ENCODE data around the gene ZCRB1.

ZCRB1 gene

DNA sequence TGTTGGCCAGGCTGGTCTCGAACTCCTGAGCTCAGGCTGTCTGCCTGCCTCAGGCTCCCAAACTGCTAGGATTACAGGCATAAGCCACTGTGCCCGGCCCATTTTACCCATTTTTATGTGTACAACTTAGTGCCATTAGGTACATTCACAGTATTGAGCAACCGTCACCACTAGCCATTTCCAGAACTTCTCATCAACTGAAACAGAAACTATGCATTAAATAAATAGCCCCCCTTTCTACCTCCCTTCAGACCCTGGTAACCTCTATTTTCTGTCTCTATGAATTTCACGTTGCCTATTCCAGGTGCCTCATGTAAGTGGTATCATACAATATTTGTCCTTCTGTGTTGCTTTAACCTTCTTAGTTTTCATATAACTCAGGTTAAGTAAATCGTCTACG lies 15.9 kb downstream of the ZCRB1 start:
- TF ChIP-seq CTCF (IDR thresholded peaks at IDR 0.05; ENCODE audit: extremely low read depth, insufficient read depth, missing control alignments): no peak
- in situ Hi-C loops (cut with MboI; ENCODE audit: low pct_unique_long_range_greater_than_20kb, low sequenced_read_pairs, unreplicated experiment): no loop called here
- no peak for DNase-seq (ENCODE audit: low spot score)

DNA sequence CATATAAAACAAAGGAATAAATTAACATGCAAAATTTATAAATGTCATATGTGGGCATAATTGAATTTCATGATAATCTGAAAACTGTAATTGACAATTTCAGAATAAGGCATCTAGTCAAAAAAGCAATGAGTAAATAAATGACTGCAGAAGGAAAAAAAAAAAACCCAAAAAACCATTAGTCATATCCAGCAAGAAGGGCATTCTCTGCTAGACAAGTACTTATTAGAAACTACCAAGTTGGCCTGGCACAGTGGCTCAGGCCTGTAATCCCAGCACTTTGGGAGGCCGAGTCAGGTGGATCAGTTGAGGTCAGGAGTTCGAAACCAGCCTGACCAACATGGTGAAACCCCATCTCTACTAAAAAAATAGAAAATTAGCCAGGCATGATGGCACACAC lies 17.5 kb downstream of the ZCRB1 start:
- in situ Hi-C loops (cut with MboI; ENCODE audit: low pct_unique_long_range_greater_than_20kb, low sequenced_read_pairs, unreplicated experiment): no loop called here
- no peak for TF ChIP-seq CTCF (IDR thresholded peaks at IDR 0.05; ENCODE audit: extremely low read depth, insufficient read depth, missing control alignments)
- DNase-seq (ENCODE audit: low spot score): no peak

- TF ChIP-seq CTCF (IDR thresholded peaks at IDR 0.05; ENCODE audit: extremely low read depth, insufficient read depth, missing control alignments): no peak
- no peak for DNase-seq (ENCODE audit: low spot score)
- in situ Hi-C loops (cut with MboI; ENCODE audit: low pct_unique_long_range_greater_than_20kb, low sequenced_read_pairs, unreplicated experiment): no loop called here
Measured at GRCh38 chr12:42306297-42306696, 19.6 kb downstream of the ZCRB1 start.

DNA sequence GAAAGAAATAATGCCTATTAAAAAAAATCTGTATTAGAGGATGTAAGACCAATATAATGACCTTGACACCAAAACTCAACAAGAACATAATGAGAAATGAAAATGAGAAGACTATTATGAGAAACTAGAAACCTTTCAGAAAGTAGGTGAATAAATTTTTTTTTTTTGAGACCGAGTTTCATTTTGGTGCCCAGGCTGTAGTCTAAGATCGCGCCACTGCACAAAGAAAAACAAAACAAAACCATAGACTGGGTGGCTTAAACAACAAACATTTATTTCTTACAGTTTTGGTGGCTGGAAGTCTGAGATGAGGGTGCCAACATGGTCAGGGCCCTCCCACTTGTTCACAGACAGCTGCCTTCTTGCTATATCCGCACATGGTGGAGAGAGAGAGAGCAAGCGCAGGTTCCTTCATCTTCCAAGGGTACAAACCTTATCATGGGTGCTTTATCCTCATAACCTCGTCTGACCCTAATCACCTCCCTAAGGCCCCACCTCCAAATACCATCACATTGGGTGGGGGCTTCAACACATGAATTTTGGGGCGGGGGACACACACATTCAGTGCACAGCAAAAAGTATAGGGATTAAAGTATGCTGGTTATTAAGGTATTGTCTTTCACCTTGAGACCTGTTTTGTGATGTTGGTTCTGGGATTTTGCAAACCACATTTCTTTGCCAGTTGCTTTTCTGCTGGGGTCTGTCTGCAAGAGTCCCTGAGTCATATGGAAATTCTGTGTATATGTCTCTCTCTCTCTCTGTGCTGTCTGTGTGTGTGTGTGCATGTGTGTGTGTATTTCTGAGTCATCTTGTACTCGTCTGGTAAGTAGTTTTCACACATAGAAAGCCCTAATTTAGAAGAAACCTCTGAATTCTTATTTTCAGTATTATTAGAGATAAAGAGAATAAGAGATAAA lies 26.2 kb downstream of the ZCRB1 start:
- in situ Hi-C loops (cut with MboI; ENCODE audit: low pct_unique_long_range_greater_than_20kb, low sequenced_read_pairs, unreplicated experiment): no loop called here
- TF ChIP-seq CTCF (IDR thresholded peaks at IDR 0.05; ENCODE audit: extremely low read depth, insufficient read depth, missing control alignments): no peak
- peak; percentile 63 for DNase-seq (ENCODE audit: low spot score)

GRCh38 chr12:42298887-42299286 lies 27.0 kb downstream of the ZCRB1 start:
- in situ Hi-C loops (cut with MboI; ENCODE audit: low pct_unique_long_range_greater_than_20kb, low sequenced_read_pairs, unreplicated experiment): no loop called here
- no peak for DNase-seq (ENCODE audit: low spot score)
- TF ChIP-seq CTCF (IDR thresholded peaks at IDR 0.05; ENCODE audit: extremely low read depth, insufficient read depth, missing control alignments): no peak

GRCh38 chr12:42296503-42297109 lies 29.3 kb downstream of the ZCRB1 start:
- TF ChIP-seq CTCF (IDR thresholded peaks at IDR 0.05; ENCODE audit: extremely low read depth, insufficient read depth, missing control alignments): peak; percentile 45
- in situ Hi-C loops (cut with MboI; ENCODE audit: low pct_unique_long_range_greater_than_20kb, low sequenced_read_pairs, unreplicated experiment): no loop called here
- DNase-seq (ENCODE audit: low spot score): no peak

Measured in GM13977 (cell line).